Lower leg skin (tissue), 4 donors: ENCODE measurements around the gene ZNF148. TPM values are rescaled to one million over a fixed set of nuclear protein-coding genes. Genes with fewer than 3 reads are reported as not detected.

Experiments
- DNase-seq, 2 donors: peaks; one replicate each; pipeline ENCODE4 v3.0.0-alpha.2; 2019; ENCODE audit warnings: low spot score in 2 of 2
- H3K4me3 ChIP-seq: fragments of 200-600 bp; sonication (generic); 2 replicates; pipeline ENCODE4 v1.5.1; 2017; ENCODE audit warnings: mild to moderate bottlenecking, low read depth; ENCODE audit not compliant: poor library complexity, severe bottlenecking
- POLR2A ChIP-seq, 2 donors: fragments of 450-650 bp; IDR thresholded peaks; one replicate each; pipeline ENCODE4 v1.6.1; 2016 to 2017; ENCODE audit warnings: antibody characterized with exemption in 2 of 2, mild to moderate bottlenecking in 1 of 2, moderate library complexity in 1 of 2
- WGBS, 2 donors: methylation state at CpG; one replicate each; pipeline ENCODE4 v1.1.5; 2018; 5-methylcytosine and 5-hydroxymethylcytosine counted together
- intact Hi-C: fragments of 100-400 bp; cut with DNase I; formaldehyde crosslinking; loops from one replicate; pipeline ENCODE4 v1.15.0; 2023; ENCODE audit warnings: low total_unique reads
- total RNA-seq, 4 donors: library from RNA; depleted of rRNA; stranded (reverse); fragments of >200 nt; gene quantifications; one replicate each; pipeline ENCODE4 v1.1.0, GENCODE V29; 2016
- TF ChIP-seq, protein P1 (sequence below), 3 donors: fragments of 450-650 bp; IDR thresholded peaks; one replicate each; pipeline ENCODE4 v1.5.1; 2016; ENCODE audit warnings: antibody characterized with exemption in 3 of 3, mild to moderate bottlenecking in 3 of 3, moderate library complexity in 2 of 3

ZNF148 gene
- total RNA-seq, 4 donors from 2014 or later = 14.6 to 24.6 (median 17.7) TPM

DNA sequence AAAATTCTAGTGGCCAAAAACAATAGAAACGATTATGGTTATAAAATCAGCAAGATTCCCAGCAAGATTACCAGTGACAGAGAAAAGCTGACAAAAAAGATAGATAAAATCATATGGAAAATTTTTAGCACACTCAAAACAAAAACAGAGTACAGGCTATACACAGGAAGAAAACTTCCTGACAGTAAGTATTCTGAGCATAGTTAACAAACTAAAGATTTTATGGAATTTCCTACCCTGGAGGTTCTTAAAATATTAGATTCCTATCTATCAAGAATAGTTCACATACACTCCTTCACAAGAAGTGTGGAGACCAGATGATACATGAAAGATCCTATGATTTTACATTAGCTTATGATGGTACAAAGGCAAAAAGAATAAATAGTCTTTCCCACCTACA lies 50.8 kb downstream of the ZNF148 start:
- intact Hi-C loops = no loop called here
- DNase-seq = no peak
- no peak for TF ChIP-seq POLR2A (IDR thresholded peaks at IDR 0.05)
- TF ChIP-seq, protein P1, sequence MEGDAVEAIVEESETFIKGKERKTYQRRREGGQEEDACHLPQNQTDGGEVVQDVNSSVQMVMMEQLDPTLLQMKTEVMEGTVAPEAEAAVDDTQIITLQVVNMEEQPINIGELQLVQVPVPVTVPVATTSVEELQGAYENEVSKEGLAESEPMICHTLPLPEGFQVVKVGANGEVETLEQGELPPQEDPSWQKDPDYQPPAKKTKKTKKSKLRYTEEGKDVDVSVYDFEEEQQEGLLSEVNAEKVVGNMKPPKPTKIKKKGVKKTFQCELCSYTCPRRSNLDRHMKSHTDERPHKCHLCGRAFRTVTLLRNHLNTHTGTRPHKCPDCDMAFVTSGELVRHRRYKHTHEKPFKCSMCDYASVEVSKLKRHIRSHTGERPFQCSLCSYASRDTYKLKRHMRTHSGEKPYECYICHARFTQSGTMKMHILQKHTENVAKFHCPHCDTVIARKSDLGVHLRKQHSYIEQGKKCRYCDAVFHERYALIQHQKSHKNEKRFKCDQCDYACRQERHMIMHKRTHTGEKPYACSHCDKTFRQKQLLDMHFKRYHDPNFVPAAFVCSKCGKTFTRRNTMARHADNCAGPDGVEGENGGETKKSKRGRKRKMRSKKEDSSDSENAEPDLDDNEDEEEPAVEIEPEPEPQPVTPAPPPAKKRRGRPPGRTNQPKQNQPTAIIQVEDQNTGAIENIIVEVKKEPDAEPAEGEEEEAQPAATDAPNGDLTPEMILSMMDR (IDR thresholded peaks at IDR 0.05) = no peak
- no peak overlapping the region for H3K4me3 ChIP-seq
- WGBS, 2 donors = 12 to 13% methylated on average over 1 of the region's 1 CpG

DNA sequence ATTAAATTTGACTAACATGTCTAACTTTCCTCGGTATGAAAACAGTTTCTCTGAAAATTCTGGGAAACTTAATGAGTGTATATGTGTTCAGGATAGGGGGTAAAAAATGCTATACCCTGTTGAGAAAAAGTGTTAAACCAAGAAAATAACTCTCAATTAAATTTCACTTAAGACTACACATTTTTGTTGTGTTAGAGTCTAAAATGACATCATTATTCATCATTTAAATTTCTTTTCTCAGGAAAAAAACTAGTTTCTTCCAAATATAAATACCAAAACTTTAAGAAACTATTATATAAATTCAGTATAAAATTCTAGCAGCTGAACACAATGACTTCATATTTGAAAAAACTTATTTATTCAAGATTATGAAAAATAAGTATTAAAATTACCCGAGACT lies 52.2 kb downstream of the ZNF148 start:
- DNase-seq = no peak
- intact Hi-C loops = no loop called here
- TF ChIP-seq, protein P1 (IDR thresholded peaks at IDR 0.05) = no peak
- no peak for TF ChIP-seq POLR2A (IDR thresholded peaks at IDR 0.05)
- WGBS, 2 donors = 94 to 97% methylated on average over 2 of the region's 2 CpGs
- H3K4me3 ChIP-seq = no peak overlapping the region

DNA sequence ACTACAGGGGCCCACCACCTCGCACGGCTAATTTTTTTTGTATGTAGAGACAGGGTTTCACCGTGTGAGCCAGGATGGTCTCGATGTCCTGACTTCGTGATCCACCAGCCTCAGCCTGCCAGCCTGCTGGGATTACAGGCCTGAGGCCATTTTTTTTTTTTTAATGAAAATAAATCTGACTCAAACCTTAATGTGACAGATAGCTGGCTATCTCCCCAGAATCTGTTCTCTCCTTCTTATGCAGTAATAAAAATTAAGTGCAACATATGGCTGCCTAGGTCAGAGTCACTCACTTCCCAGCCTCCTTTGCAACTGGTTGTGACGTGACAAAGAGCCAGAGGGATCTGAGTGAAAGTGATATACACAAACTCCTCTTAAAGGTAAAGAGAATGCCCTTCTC lies 53.0 kb downstream of the ZNF148 start:
- 48 to 54% methylated on average over 6 of the region's 6 CpGs for WGBS, 2 donors
- TF ChIP-seq POLR2A (IDR thresholded peaks at IDR 0.05) = no peak
- TF ChIP-seq, protein P1 (IDR thresholded peaks at IDR 0.05) = no peak
- H3K4me3 ChIP-seq = no peak overlapping the region
- intact Hi-C loops = no loop called here
- DNase-seq = peak in 1 of 2 donors; percentile 16

DNA sequence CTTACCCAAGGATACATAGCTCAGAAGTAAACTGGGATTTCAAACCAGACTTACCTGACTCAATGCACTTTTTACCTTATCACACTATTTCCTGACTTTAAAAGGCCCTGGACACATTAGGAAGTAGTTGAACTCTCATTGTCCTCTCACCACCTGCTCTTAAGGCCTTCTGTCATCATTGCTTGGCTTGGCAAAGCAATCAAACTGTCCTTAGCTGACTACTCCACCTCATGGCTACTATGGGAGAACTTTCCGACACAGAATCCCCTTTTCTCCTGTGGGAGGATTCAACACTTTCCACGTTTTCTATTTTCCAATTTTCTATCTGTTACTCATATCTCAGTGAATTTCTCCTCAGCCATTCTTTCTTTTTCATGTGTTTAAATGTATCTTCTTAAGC lies 55.4 kb downstream of the ZNF148 start:
- 95 to 98% methylated on average over 2 of the region's 2 CpGs for WGBS, 2 donors
- no peak for DNase-seq
- intact Hi-C loops = no loop called here
- H3K4me3 ChIP-seq = no peak overlapping the region
- no peak for TF ChIP-seq POLR2A (IDR thresholded peaks at IDR 0.05)
- TF ChIP-seq, protein P1 (IDR thresholded peaks at IDR 0.05) = no peak

DNA sequence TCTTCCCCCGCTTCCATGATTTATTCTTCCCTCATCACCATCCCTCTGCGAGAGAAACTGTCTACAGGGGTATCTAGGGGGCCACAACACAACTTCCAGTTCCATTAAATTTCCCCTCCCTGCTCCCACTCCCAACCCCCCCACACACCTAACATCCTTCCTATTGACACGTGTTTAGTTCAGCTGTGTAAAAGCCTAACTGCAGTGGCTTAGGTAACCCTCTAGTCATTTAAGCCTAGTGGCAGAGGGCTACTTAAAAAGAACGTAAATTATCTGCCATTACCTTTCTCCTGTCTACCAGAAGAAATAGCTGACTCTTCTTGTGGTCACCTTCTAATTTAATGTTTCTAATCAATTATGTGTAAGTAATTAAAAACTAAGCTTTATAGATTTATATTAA lies 56.3 kb downstream of the ZNF148 start:
- TF ChIP-seq POLR2A (IDR thresholded peaks at IDR 0.05) = no peak
- TF ChIP-seq, protein P1 (IDR thresholded peaks at IDR 0.05) = no peak
- H3K4me3 ChIP-seq = no peak overlapping the region
- intact Hi-C loops = no loop called here
- WGBS, 2 donors = 82 to 88% methylated on average over 4 of the region's 4 CpGs
- DNase-seq = no peak

DNA sequence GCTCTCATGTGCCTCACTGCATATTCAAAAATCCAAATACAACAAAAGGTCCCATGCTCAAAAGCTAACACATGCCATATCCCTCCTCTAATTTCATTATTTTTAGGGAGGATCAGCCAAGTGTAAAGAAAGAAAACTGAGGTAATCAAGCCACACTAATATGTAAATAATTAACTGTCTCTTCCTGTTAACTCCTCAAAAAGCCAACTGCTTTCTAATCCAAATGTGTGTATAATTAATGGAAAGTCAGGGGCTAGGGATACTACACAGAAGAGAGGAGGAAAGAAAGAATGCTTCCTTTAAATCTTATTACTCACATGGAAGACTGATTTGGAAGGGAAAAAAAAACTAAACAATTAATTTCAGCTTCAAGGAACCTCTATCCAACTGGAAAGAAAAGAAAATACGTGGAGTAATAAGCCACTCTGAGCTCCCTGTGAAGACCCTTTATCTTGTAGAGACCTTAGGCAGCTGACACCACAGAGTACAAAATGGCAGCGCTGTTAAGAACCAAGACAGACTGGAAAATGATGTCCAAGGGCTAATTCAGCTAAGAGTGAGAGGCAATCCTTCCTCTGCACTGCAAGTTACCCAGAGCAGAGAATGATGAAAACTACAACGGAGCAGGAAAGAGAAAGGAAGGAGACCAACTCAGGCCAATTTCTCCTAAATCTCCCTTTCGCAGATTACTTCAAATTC lies 56.8 kb downstream of the ZNF148 start:
- 83 to 85% methylated on average over 4 of the region's 4 CpGs for WGBS, 2 donors
- no peak for DNase-seq
- no peak overlapping the region for H3K4me3 ChIP-seq
- TF ChIP-seq POLR2A (IDR thresholded peaks at IDR 0.05) = no peak
- TF ChIP-seq, protein P1 (IDR thresholded peaks at IDR 0.05) = no peak
- intact Hi-C loops = no loop called here
